ENCODE data around the gene C16orf96. TPM values are rescaled to one million over a fixed set of nuclear protein-coding genes. Genes with fewer than 3 reads are reported as not detected.

Gene C16orf96
- total RNA-seq, 4 donors from 2014 or later: 0.26 to 0.35 (median 0.30) TPM; not detected in 1

- DNase-seq: no peak
- H3K9me3 ChIP-seq: no peaks in the 10 kb centered on the region
- H3K27ac ChIP-seq: no peak overlapping the region
- peaks cover 0 to 6% of the 10 kb centered on the region in 2 donors for H3K4me1 ChIP-seq
- H3K4me3 ChIP-seq: no peak overlapping the region
- no peaks in the 10 kb centered on the region for H3K27me3 ChIP-seq
- intact Hi-C loops (cut with DNase I; ENCODE audit: low total_unique reads): no loop called here
- no peak for TF ChIP-seq POLR2A (IDR thresholded peaks at IDR 0.05)
- H3K36me3 ChIP-seq: no peaks in the 10 kb centered on the region
Observed at GRCh38 chr16:4513086-4513860, 42.9 kb upstream of the C16orf96 start.

- H3K27me3 ChIP-seq: no peaks in the 10 kb centered on the region
- H3K27ac ChIP-seq: peak overlapping the region in 1 of 2 donors; percentile 32
- intact Hi-C loops (cut with DNase I; ENCODE audit: low total_unique reads): no loop called here
- DNase-seq: no peak
- no peaks in the 10 kb centered on the region for H3K9me3 ChIP-seq
- H3K4me1 ChIP-seq: peaks cover 0 to 6% of the 10 kb centered on the region in 2 donors
- no peak overlapping the region for H3K4me3 ChIP-seq
- no peaks in the 10 kb centered on the region for H3K36me3 ChIP-seq
- TF ChIP-seq CTCF (IDR thresholded peaks at IDR 0.05): no peak
- TF ChIP-seq POLR2A (IDR thresholded peaks at IDR 0.05): no peak
Observed at GRCh38 chr16:4513881-4514280, 42.3 kb upstream of the C16orf96 start.

GRCh38 chr16:4514606-4515005 is 41.5 kb upstream of the C16orf96 start:
- Histone ChIP-seq H3K27ac (peak overlapping the region; percentile 32 to 54), H3K4me3 (no peak overlapping the region), H3K9me3 (no peaks in the 10 kb centered on the region), H3K4me1 (peaks cover 0 to 6% of the 10 kb centered on the region in 2 donors), H3K36me3 (no peaks in the 10 kb centered on the region), H3K27me3 (no peaks in the 10 kb centered on the region)
- DNase-seq: no peak
- no peak for TF ChIP-seq POLR2A (IDR thresholded peaks at IDR 0.05)
- TF ChIP-seq CTCF (IDR thresholded peaks at IDR 0.05): no peak
- intact Hi-C loops (cut with DNase I; ENCODE audit: low total_unique reads): no loop called here

GRCh38 chr16:4515611-4516233 is 40.4 kb upstream of the C16orf96 start:
- TF ChIP-seq POLR2A (IDR thresholded peaks at IDR 0.05) (no peak), CTCF (IDR thresholded peaks at IDR 0.05) (no peak)
- Histone ChIP-seq H3K4me1 (peaks cover 0 to 6% of the 10 kb centered on the region in 2 donors), H3K27ac (peak overlapping the region; percentile 32 to 54), H3K36me3 (no peaks in the 10 kb centered on the region), H3K27me3 (no peaks in the 10 kb centered on the region), H3K9me3 (no peaks in the 10 kb centered on the region), H3K4me3 (no peak overlapping the region)
- DNase-seq: no peak
- intact Hi-C loops (cut with DNase I; ENCODE audit: low total_unique reads): no loop called here

- Histone ChIP-seq H3K36me3 (no peaks in the 10 kb centered on the region), H3K27ac (no peak overlapping the region), H3K4me3 (no peak overlapping the region), H3K4me1 (peaks cover 0 to 6% of the 10 kb centered on the region in 2 donors), H3K9me3 (no peaks in the 10 kb centered on the region), H3K27me3 (no peaks in the 10 kb centered on the region)
- TF ChIP-seq POLR2A (IDR thresholded peaks at IDR 0.05) (no peak), CTCF (IDR thresholded peaks at IDR 0.05) (peak in 3 of 4 experiments; percentile 29 to 49 (median 49))
- intact Hi-C loops (cut with DNase I; ENCODE audit: low total_unique reads): no loop called here
- DNase-seq: no peak
Observed at GRCh38 chr16:4517812-4518680, 38.1 kb upstream of the C16orf96 start.
